HG02763 (cell line): ENCODE data around the gene CLN6.
"Not testable (repeated sequence)": the region's sequence is repeated elsewhere in the genome, so short reads cannot be mapped to it uniquely, and the experiment has no call there.

Experiments
- ATAC-seq: cut with Tn5 transposase; IDR thresholded peaks from one replicate; pipeline ENCODE4 v1.9.1; 2021; ENCODE audit warnings: mild to moderate bottlenecking, moderate library complexity; ENCODE audit not compliant: unreplicated experiment

Gene CLN6

GRCh38 chr15:68192117-68192516, 37.4 kb downstream of the CLN6 start:
- no peak for ATAC-seq

GRCh38 chr15:68191555-68191954, 38.0 kb downstream of the CLN6 start:
- no peak for ATAC-seq

- ATAC-seq, result no peak
These were observed 39.5 kb downstream of the CLN6 start for GRCh38 chr15:68190048-68190447.

GRCh38 chr15:68188647-68189046, 40.9 kb downstream of the CLN6 start:
- ATAC-seq, result no peak

GRCh38 chr15:68187559-68187958, 42.0 kb downstream of the CLN6 start:
- ATAC-seq, result no peak

- no peak for ATAC-seq
These were observed 42.7 kb downstream of the CLN6 start for GRCh38 chr15:68186671-68187397.

GRCh38 chr15:68184616-68185480, 44.7 kb downstream of the CLN6 start:
- ATAC-seq, result no peak

GRCh38 chr15:68183616-68184315, 45.8 kb downstream of the CLN6 start:
- ATAC-seq, result no peak

- no peak for ATAC-seq
These were observed 51.8 kb downstream of the CLN6 start for GRCh38 chr15:68177742-68178141.

- no peak for ATAC-seq
These were observed 52.9 kb downstream of the CLN6 start for GRCh38 chr15:68176601-68177000.

- ATAC-seq, result no peak
These were observed 54.0 kb downstream of the CLN6 start for GRCh38 chr15:68175526-68175925.

GRCh38 chr15:68173119-68173518, 56.4 kb downstream of the CLN6 start:
- no peak for ATAC-seq

GRCh38 chr15:68172037-68172436, 57.5 kb downstream of the CLN6 start:
- not testable (repeated sequence) for ATAC-seq

- no peak for ATAC-seq
These were observed 62.7 kb downstream of the CLN6 start for GRCh38 chr15:68166847-68167246.

- ATAC-seq, result no peak
These were observed 66.3 kb downstream of the CLN6 start for GRCh38 chr15:68163191-68163590.

- no peak for ATAC-seq
These were observed 71.4 kb downstream of the CLN6 start for GRCh38 chr15:68158046-68158628.

- no peak for ATAC-seq
These were observed 72.5 kb downstream of the CLN6 start for GRCh38 chr15:68157074-68157473.
